Transverse colon (tissue), 4 donors: Measurements from ENCODE around the gene HECW1. TPM values are rescaled to one million over a fixed set of nuclear protein-coding genes. Genes with fewer than 3 reads are reported as not detected.

Experiments used
- DNase-seq: peaks from one replicate; pipeline ENCODE4 v3.0.0-alpha.2; 2019
- H3K27ac ChIP-seq, 4 donors: fragments of 200-600 bp; sonication (generic); 2 replicates each; pipeline ENCODE4 v1.5.1; 2016 to 2018; ENCODE audit warnings: inconsistent platforms in 4 of 4
- H3K27me3 ChIP-seq: fragments of 200-600 bp; sonication (generic); 2 replicates; pipeline ENCODE4 v1.5.1; 2017; ENCODE audit warnings: inconsistent platforms
- H3K36me3 ChIP-seq, 4 donors: fragments of 200-600 bp; sonication (generic); 2 replicates each; pipeline ENCODE4 v1.5.1; 2017 to 2019; ENCODE audit warnings: inconsistent platforms in 4 of 4
- H3K4me1 ChIP-seq, 4 donors: fragments of 200-600 bp; sonication (generic); 2 replicates each; pipeline ENCODE4 v1.5.1; 2017 to 2020; ENCODE audit warnings: inconsistent platforms in 4 of 4
- H3K4me3 ChIP-seq, 4 donors: fragments of 200-600 bp; sonication (generic); 1 replicate in 1 of 4; 2 replicates in 3 of 4; pipeline versions ENCODE4 v1.5.1 to v1.6.1; 2017 to 2019; ENCODE audit warnings: inconsistent platforms in 4 of 4
- H3K9me3 ChIP-seq, 2 donors: fragments of 200-600 bp; sonication (generic); 2 replicates each; pipeline ENCODE4 v1.5.1; 2017 to 2019; ENCODE audit warnings: inconsistent platforms in 2 of 2
- EP300 ChIP-seq: sonication (generic); formaldehyde crosslinking; IDR thresholded peaks from one replicate; pipeline ENCODE4 v1.6.1; 2017; ENCODE audit warnings: antibody characterized with exemption, low read depth
- POLR2A ChIP-seq: fragments of 450-650 bp; IDR thresholded peaks from one replicate; pipeline ENCODE4 v1.6.1; 2016; ENCODE audit warnings: antibody characterized with exemption, mild to moderate bottlenecking, moderate library complexity
- POLR2AphosphoS5 ChIP-seq, 3 donors: sonication (generic); formaldehyde crosslinking; IDR thresholded peaks; one replicate each; pipeline ENCODE4 v1.6.1; 2016; ENCODE audit warnings: antibody characterized with exemption in 3 of 3
- WGBS, 2 donors: methylation state at CpG; one replicate each; pipeline ENCODE4 v1.1.5; 2018; ENCODE audit warnings: low coverage in 1 of 2; 5-methylcytosine and 5-hydroxymethylcytosine counted together
- in situ Hi-C, 4 donors: fragments of 200-750 bp; cut with MboI; loops; one replicate each; pipeline versions ENCODE4 v1.15.0 to v1.15.1; 2017; ENCODE audit warnings: low sequenced_read_pairs in 3 of 4, low pct_ligation_motif_present in 1 of 4, low pct_unique_long_range_greater_than_20kb in 1 of 4
- intact Hi-C: fragments of 100-400 bp; cut with DNase I; formaldehyde crosslinking; loops from one replicate; pipeline ENCODE4 v1.15.1; 2023; ENCODE audit warnings: low total_unique reads
- total RNA-seq, 4 donors: library from RNA; depleted of rRNA; stranded (reverse); fragments of >200 nt; gene quantifications; one replicate each; pipeline ENCODE4 v1.1.0, GENCODE V29; 2016
- TF ChIP-seq, protein P1 (sequence below), 5 experiments: fragments of 200-600 bp in 3 of 5; fragments of 450-650 bp in 2 of 5; sonication (generic) in 3 of 5; IDR thresholded peaks; 1 replicate in 2 of 5; 2 replicates in 3 of 5; pipeline ENCODE4 v1.5.1; 2016 to 2017; ENCODE audit warnings: antibody characterized with exemption in 5 of 5, inconsistent platforms in 3 of 5, mild to moderate bottlenecking in 2 of 5, moderate library complexity in 1 of 5

Gene HECW1
- total RNA-seq, 4 donors from 2014 or later = 1.1 to 1.4 TPM; not detected in 2

DNA sequence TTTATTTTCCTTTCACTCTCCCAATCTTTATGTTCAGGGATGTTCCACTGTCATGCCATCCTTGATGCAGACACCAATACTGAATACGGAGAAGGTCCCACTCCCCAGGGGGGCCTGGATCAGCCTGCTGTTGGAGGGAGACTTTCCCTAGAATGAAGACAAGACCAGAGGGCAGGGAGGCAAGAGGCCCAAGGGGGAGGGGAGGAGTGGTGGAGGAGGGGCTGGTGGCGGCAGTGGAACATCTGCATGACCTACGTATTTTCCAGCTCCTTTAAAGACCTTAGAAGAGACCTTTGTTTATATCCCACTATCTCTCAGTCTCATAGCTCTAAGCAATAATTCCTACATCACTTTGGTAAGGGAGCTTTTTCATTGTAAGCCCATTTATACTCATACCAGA, 183.0 kb downstream of the HECW1 start:
- DNase-seq = no peak
- Histone ChIP-seq H3K27ac (no peak overlapping the region), H3K27me3 (no peaks in the 10 kb centered on the region), H3K4me1 (no peaks in the 10 kb centered on the region), H3K36me3 (no peaks in the 10 kb centered on the region), H3K9me3 (peaks cover 0 to under 1% of the 10 kb centered on the region in 2 donors), H3K4me3 (no peak overlapping the region)
- no peak for TF ChIP-seq POLR2AphosphoS5 (IDR thresholded peaks at IDR 0.05)
- TF ChIP-seq EP300 = no peak
- no peak for TF ChIP-seq POLR2A
- TF ChIP-seq, protein P1, sequence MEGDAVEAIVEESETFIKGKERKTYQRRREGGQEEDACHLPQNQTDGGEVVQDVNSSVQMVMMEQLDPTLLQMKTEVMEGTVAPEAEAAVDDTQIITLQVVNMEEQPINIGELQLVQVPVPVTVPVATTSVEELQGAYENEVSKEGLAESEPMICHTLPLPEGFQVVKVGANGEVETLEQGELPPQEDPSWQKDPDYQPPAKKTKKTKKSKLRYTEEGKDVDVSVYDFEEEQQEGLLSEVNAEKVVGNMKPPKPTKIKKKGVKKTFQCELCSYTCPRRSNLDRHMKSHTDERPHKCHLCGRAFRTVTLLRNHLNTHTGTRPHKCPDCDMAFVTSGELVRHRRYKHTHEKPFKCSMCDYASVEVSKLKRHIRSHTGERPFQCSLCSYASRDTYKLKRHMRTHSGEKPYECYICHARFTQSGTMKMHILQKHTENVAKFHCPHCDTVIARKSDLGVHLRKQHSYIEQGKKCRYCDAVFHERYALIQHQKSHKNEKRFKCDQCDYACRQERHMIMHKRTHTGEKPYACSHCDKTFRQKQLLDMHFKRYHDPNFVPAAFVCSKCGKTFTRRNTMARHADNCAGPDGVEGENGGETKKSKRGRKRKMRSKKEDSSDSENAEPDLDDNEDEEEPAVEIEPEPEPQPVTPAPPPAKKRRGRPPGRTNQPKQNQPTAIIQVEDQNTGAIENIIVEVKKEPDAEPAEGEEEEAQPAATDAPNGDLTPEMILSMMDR (IDR thresholded peaks at IDR 0.05) = no peak
- in situ Hi-C loops = no loop called here
- 80% methylated on average over 3 of the region's 3 CpGs; no CpG with 5 or more reads in 1 of the 2 donors for WGBS, 2 donors
- intact Hi-C loops = no loop called here

DNA sequence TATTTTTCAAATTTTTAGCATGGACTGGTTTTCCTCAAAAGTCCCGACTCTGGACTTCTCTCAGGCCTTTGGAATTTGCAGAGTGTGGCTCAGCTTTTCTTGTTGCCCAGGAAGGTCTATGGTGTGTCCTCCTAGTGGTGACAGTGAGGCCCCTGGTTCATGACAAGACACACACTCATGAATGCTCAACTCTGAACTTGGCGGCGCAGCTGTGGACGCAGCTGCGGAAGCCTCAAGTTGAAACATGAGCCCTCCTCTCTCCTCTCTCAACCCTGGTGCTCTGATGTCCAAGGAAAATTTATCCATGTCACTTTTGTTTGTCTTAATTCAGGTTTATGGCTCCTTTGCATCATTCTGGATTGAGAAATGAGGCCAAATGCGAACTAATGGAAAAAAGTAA, 183.9 kb downstream of the HECW1 start:
- TF ChIP-seq POLR2A = no peak
- TF ChIP-seq, protein P1 (IDR thresholded peaks at IDR 0.05) = no peak
- no peak for TF ChIP-seq EP300
- TF ChIP-seq POLR2AphosphoS5 (IDR thresholded peaks at IDR 0.05) = no peak
- Histone ChIP-seq H3K4me3 (no peak overlapping the region), H3K36me3 (no peaks in the 10 kb centered on the region), H3K27me3 (no peaks in the 10 kb centered on the region), H3K4me1 (no peaks in the 10 kb centered on the region), H3K27ac (no peak overlapping the region), H3K9me3 (no peaks in the 10 kb centered on the region)
- intact Hi-C loops = no loop called here
- DNase-seq = no peak
- 55 to 77% methylated on average over 2 to 6 of the region's 6 CpGs for WGBS, 2 donors
- in situ Hi-C loops = no loop called here

DNA sequence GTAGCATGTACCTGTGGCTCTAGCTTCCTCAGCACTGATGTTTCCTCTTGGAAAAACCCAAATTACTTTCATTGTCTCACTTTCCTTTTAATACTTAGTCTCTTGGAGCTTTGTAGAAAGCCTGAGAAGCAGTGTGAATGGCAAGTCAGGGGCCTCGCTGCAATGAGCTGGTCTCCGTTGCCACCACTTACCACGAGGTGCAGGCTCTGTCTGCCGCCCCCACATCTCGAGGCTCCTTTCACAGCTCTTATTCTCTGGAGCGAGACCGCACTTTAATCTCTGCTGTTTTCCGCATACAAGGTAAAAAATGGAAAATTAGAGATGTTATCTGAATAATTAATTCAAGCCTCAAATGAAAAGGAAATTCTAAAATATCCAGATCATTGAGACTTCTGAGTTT, 186.2 kb downstream of the HECW1 start:
- H3K27ac ChIP-seq = no peak overlapping the region
- in situ Hi-C loops = no loop called here
- no peak for DNase-seq
- H3K9me3 ChIP-seq = no peaks in the 10 kb centered on the region
- H3K4me3 ChIP-seq = no peak overlapping the region
- intact Hi-C loops = no loop called here
- no peaks in the 10 kb centered on the region for H3K27me3 ChIP-seq
- no peaks in the 10 kb centered on the region for H3K4me1 ChIP-seq
- TF ChIP-seq EP300 = no peak
- TF ChIP-seq POLR2A = no peak
- TF ChIP-seq, protein P1 (IDR thresholded peaks at IDR 0.05) = no peak
- no peak for TF ChIP-seq POLR2AphosphoS5 (IDR thresholded peaks at IDR 0.05)
- no peaks in the 10 kb centered on the region for H3K36me3 ChIP-seq
- 73 to 80% methylated on average over 8 of the region's 8 CpGs for WGBS, 2 donors

DNA sequence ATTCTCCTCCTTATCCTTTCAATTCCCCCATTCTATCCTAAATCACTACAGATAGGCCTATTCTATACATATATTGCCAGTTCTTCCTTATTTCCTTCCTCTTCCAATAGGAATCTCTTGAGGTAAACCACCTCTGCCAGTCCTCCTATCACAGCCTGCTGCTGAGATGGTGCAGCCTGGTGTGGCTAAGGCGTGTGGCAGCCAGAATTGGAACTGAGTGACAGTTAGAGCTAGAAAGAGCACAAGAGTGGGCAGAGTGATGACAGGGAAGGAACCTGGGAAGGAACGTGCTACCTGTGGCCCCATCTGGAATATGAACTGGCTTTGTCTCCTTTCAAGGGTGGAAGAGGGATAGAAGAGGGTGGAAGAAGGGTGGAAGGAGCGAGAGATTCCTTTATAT, 187.7 kb downstream of the HECW1 start:
- no peaks in the 10 kb centered on the region for H3K9me3 ChIP-seq
- intact Hi-C loops (no loop called here), in situ Hi-C loops (no loop called here)
- H3K27ac ChIP-seq = no peak overlapping the region
- no peaks in the 10 kb centered on the region for H3K27me3 ChIP-seq
- WGBS, 2 donors = 38 to 59% methylated on average over 1 to 3 of the region's 3 CpGs
- H3K4me3 ChIP-seq = no peak overlapping the region
- no peak for DNase-seq
- H3K36me3 ChIP-seq = no peaks in the 10 kb centered on the region
- H3K4me1 ChIP-seq = no peaks in the 10 kb centered on the region
- TF ChIP-seq, protein P1 (IDR thresholded peaks at IDR 0.05) = no peak
- TF ChIP-seq EP300 (no peak), POLR2A (no peak), POLR2AphosphoS5 (IDR thresholded peaks at IDR 0.05) (no peak)
